ENCODE data around the gene USP7. TPM values are rescaled to one million over a fixed set of nuclear protein-coding genes. Genes with fewer than 3 reads are reported as not detected.

USP7 gene
- polyA plus RNA-seq, 1 of the 3 experiments (the other 2 are of a cell fraction): 8.6 TPM

DNA sequence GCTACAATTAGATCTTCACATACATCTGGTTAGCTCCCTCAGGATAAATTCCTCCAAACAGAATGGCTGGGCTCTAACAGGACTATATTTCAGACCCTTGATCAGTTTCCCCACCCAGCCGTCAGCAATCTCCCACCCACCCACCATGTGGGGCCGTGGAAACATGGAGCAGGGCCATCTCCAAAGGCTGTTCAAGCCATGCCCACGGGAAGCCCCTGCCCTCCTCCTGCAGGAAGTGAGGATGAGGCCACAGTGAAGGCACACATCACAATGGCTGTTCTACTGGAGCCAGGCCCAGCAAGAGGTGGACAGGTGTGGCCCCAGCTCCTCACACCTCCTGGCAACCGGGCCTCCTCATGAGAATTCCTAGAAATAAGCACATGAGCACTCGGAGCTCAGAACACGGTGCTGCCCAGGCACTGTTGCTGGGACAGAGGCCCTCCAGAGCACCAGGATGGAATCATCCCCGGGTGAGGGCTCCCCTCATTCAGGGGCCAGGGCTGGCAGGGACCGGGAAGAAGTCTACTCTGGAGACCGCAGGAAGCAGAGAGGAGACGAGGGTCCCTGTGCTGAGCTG is 81.6 kb downstream of the USP7 start, which contains the start of gene LITAFD:
LITAFD (plus strand) TSS at position 311 of the 577 bp plus-strand sequence. CDS start 2,005 bp downstream, outside the sequence.
- no peak within 1 kb of the TSS for H3K27ac ChIP-seq (ENCODE audit: low read depth in 2 of 2, low read length in 1 of 2)
- peaks cover 6% of the 10 kb centered on the region for H3F3A ChIP-seq (replicated peaks; ENCODE audit: insufficient read depth)
- 0 out of 2 replicates have a peak, but pooled peaks cover 12% of the 10 kb centered on the region for H4K20me1 ChIP-seq (ENCODE audit: insufficient read depth)
- no peak for DNase-seq
- no peaks in the 10 kb centered on the region for H3K9me2 ChIP-seq
- H3K9ac ChIP-seq: no peak within 1 kb of the TSS
- WGBS (ENCODE audit: low lambda C conversion rate): 69% methylated on average over 3 of the region's 10 CpGs
- peaks cover 0 to under 1% of the 10 kb centered on the region in 2 experiments for H3K36me3 ChIP-seq (replicated peaks in 1 of 2; ENCODE audit: control insufficient read depth in 1 of 2, insufficient read depth in 2 of 2, low read length in 1 of 2)
- no peaks in the 10 kb centered on the region for H3K27me3 ChIP-seq (ENCODE audit: insufficient read depth)
- no peak within 1 kb of the TSS for H3K4me2 ChIP-seq
- H3K4me3 ChIP-seq (ENCODE audit: low read depth in 2 of 2, low read length in 1 of 2): no peak within 1 kb of the TSS
- peaks cover 12 to 15% of the 10 kb centered on the region in 2 experiments; a peak in 2 of 4 replicates for H3K4me1 ChIP-seq (ENCODE audit: control insufficient read depth in 1 of 2, insufficient read depth in 2 of 2, low read depth in 1 of 2, low read length in 1 of 2)
- no peaks in the 10 kb centered on the region for H3K79me2 ChIP-seq (ENCODE audit: insufficient read depth)
- ChIA-PET CTCF (interaction anchor here (0.7 to 7.5 kb wide), 8 partner anchors 8 to 314 kb away, joined by 3 to 71 read pairs (median 18); partner anchors contain the start of gene CARHSP1), POLR2A (no interaction called here)
- TF ChIP-seq RCOR1 (IDR thresholded peaks at IDR 0.05; ENCODE audit: low read length) (no peak), FOXJ3 (CRISPR knock-in tag; IDR thresholded peaks at IDR 0.05) (no peak)
- no peak within 1 kb of the TSS for H2AFZ ChIP-seq (ENCODE audit: low read depth)
- H3K9me3 ChIP-seq: no peaks in the 10 kb centered on the region

DNA sequence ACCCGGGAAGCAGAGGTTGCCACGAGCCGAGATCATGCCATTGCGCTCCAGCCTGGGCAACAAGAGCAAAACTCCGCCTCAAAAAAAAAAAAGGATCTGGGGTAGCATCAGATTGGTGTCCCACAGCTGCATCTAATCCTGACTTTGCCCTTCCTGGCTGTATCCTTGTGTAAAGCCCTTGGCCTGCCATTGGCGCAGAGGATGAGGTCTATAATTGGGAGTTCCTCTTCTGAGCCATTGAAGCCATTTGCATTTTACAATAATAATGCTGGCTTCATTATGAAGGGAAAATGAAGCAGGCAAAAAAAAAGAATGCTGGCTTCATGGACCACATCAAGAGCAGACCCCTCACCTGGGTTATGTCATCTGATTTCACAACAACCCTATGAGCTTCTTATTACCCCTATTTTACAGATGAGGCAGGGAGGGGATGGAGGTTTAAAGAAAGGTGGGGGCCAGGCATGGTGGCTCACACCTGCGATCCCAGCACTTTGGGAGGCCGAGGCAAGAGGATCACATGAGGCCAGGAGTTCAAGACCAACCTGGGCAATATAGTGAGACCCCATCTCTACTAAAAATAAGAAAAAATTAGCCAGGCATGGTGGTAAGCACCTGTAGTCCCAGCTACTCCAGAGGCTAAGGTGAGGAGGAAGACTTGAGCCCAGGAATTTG is 82.7 kb downstream of the USP7 start:
- H3K9me2 ChIP-seq: no peaks in the 10 kb centered on the region
- ChIA-PET CTCF (interaction anchor here (0.6 to 7.5 kb wide), 61 partner anchors 7 to 354 kb away, joined by 3 to 71 read pairs (median 4); partner anchors contain the start of genes CARHSP1 and METTL22), POLR2A (interaction anchor here (1.0 to 2.4 kb wide), 2 partner anchors 12 to 218 kb away, joined by 7 to 10 read pairs; partner anchors contain the start of gene CARHSP1)
- H3K36me3 ChIP-seq (replicated peaks in 1 of 2; ENCODE audit: control insufficient read depth in 1 of 2, insufficient read depth in 2 of 2, low read length in 1 of 2): no peaks in the 10 kb centered on the region
- H3K4me2 ChIP-seq: no peak overlapping the region
- 0 out of 2 replicates have a peak, but pooled peaks cover 2% of the 10 kb centered on the region for H4K20me1 ChIP-seq (ENCODE audit: insufficient read depth)
- H3F3A ChIP-seq (replicated peaks; ENCODE audit: insufficient read depth): peaks cover 1% of the 10 kb centered on the region
- no peak overlapping the region for H3K9ac ChIP-seq
- no peaks in the 10 kb centered on the region for H3K9me3 ChIP-seq
- 71% methylated on average over 5 of the region's 8 CpGs for WGBS (ENCODE audit: low lambda C conversion rate)
- H3K4me1 ChIP-seq (ENCODE audit: control insufficient read depth in 1 of 2, insufficient read depth in 2 of 2, low read depth in 1 of 2, low read length in 1 of 2): peaks cover 5 to 6% of the 10 kb centered on the region in 2 experiments; a peak in 2 of 4 replicates
- TF ChIP-seq ZBTB33 (IDR thresholded peaks at IDR 0.05; ENCODE audit: borderline replicate concordance, low read depth): no peak
- TF ChIP-seq RXRA (IDR thresholded peaks at IDR 0.05; ENCODE audit: borderline replicate concordance, low read depth): no peak
- no peak for TF ChIP-seq RFX5 (IDR thresholded peaks at IDR 0.05; ENCODE audit: low read length)
- TF ChIP-seq, protein P1, sequence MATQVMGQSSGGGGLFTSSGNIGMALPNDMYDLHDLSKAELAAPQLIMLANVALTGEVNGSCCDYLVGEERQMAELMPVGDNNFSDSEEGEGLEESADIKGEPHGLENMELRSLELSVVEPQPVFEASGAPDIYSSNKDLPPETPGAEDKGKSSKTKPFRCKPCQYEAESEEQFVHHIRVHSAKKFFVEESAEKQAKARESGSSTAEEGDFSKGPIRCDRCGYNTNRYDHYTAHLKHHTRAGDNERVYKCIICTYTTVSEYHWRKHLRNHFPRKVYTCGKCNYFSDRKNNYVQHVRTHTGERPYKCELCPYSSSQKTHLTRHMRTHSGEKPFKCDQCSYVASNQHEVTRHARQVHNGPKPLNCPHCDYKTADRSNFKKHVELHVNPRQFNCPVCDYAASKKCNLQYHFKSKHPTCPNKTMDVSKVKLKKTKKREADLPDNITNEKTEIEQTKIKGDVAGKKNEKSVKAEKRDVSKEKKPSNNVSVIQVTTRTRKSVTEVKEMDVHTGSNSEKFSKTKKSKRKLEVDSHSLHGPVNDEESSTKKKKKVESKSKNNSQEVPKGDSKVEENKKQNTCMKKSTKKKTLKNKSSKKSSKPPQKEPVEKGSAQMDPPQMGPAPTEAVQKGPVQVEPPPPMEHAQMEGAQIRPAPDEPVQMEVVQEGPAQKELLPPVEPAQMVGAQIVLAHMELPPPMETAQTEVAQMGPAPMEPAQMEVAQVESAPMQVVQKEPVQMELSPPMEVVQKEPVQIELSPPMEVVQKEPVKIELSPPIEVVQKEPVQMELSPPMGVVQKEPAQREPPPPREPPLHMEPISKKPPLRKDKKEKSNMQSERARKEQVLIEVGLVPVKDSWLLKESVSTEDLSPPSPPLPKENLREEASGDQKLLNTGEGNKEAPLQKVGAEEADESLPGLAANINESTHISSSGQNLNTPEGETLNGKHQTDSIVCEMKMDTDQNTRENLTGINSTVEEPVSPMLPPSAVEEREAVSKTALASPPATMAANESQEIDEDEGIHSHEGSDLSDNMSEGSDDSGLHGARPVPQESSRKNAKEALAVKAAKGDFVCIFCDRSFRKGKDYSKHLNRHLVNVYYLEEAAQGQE (IDR thresholded peaks at IDR 0.05; ENCODE audit: low read depth, low read length): no peak
- no peak for TF ChIP-seq FOXJ3 (CRISPR knock-in tag; IDR thresholded peaks at IDR 0.05)
- no peak for TF ChIP-seq EZH2phosphoT487 (IDR thresholded peaks at IDR 0.05; ENCODE audit: borderline replicate concordance, low read depth)
- no peak for TF ChIP-seq TAF1 (IDR thresholded peaks at IDR 0.05; ENCODE audit: borderline replicate concordance, low read depth, low read length)
- TF ChIP-seq, protein P2, sequence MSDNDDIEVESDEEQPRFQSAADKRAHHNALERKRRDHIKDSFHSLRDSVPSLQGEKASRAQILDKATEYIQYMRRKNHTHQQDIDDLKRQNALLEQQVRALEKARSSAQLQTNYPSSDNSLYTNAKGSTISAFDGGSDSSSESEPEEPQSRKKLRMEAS (IDR thresholded peaks at IDR 0.05; ENCODE audit: low read depth): no peak
- TF ChIP-seq SMC3 (IDR thresholded peaks at IDR 0.05; ENCODE audit: low read depth, low read length): no peak
- TF ChIP-seq, protein P3, sequence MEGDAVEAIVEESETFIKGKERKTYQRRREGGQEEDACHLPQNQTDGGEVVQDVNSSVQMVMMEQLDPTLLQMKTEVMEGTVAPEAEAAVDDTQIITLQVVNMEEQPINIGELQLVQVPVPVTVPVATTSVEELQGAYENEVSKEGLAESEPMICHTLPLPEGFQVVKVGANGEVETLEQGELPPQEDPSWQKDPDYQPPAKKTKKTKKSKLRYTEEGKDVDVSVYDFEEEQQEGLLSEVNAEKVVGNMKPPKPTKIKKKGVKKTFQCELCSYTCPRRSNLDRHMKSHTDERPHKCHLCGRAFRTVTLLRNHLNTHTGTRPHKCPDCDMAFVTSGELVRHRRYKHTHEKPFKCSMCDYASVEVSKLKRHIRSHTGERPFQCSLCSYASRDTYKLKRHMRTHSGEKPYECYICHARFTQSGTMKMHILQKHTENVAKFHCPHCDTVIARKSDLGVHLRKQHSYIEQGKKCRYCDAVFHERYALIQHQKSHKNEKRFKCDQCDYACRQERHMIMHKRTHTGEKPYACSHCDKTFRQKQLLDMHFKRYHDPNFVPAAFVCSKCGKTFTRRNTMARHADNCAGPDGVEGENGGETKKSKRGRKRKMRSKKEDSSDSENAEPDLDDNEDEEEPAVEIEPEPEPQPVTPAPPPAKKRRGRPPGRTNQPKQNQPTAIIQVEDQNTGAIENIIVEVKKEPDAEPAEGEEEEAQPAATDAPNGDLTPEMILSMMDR (IDR thresholded peaks at IDR 0.05): no peak
- TF ChIP-seq GATA2 (CRISPR knock-in tag; IDR thresholded peaks at IDR 0.05): no peak
- TF ChIP-seq FOSL2 (IDR thresholded peaks at IDR 0.05; ENCODE audit: borderline replicate concordance, low read depth): no peak
- no peak for TF ChIP-seq NRF1 (IDR thresholded peaks at IDR 0.05; ENCODE audit: low read depth, low read length)
- no peak overlapping the region for H3K4me3 ChIP-seq (ENCODE audit: low read depth in 2 of 2, low read length in 1 of 2)
- H2AFZ ChIP-seq (ENCODE audit: low read depth): no peak overlapping the region
- no peak for DNase-seq
- H3K27me3 ChIP-seq (ENCODE audit: insufficient read depth): no peaks in the 10 kb centered on the region
- H3K27ac ChIP-seq (ENCODE audit: low read depth in 2 of 2, low read length in 1 of 2): no peak overlapping the region
- H3K79me2 ChIP-seq (ENCODE audit: insufficient read depth): no peaks in the 10 kb centered on the region
